ENCODE results near the gene PAPSS2.

- TF ChIP-seq TAF1 (conservative IDR thresholded peaks at IDR 0.05), result no peak
- TF ChIP-seq, protein P1, sequence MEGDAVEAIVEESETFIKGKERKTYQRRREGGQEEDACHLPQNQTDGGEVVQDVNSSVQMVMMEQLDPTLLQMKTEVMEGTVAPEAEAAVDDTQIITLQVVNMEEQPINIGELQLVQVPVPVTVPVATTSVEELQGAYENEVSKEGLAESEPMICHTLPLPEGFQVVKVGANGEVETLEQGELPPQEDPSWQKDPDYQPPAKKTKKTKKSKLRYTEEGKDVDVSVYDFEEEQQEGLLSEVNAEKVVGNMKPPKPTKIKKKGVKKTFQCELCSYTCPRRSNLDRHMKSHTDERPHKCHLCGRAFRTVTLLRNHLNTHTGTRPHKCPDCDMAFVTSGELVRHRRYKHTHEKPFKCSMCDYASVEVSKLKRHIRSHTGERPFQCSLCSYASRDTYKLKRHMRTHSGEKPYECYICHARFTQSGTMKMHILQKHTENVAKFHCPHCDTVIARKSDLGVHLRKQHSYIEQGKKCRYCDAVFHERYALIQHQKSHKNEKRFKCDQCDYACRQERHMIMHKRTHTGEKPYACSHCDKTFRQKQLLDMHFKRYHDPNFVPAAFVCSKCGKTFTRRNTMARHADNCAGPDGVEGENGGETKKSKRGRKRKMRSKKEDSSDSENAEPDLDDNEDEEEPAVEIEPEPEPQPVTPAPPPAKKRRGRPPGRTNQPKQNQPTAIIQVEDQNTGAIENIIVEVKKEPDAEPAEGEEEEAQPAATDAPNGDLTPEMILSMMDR (IDR thresholded peaks at IDR 0.05; ENCODE audit: low read depth, low read length, missing input control), result no peak
- no peak for TF ChIP-seq GABPA (IDR thresholded peaks at IDR 0.05 in 1 of 2, conservative IDR thresholded peaks at IDR 0.05 in 1 of 2)
- no peak for TF ChIP-seq YY1 (IDR thresholded peaks at IDR 0.05)
- no peak for TF ChIP-seq HNF4A (conservative IDR thresholded peaks at IDR 0.05)
- TF ChIP-seq RAD21 (IDR thresholded peaks at IDR 0.05), result no peak
- TF ChIP-seq REST (IDR thresholded peaks at IDR 0.05), result no peak
- TF ChIP-seq MAX (IDR thresholded peaks at IDR 0.05), result no peak
These were observed 16.7 kb upstream of the PAPSS2 start for GRCh38 chr10:87642988-87643387.

Data from liver (tissue), 3 donors.